Panc1 (cell line): ENCODE results near the gene TNS4. TPM values are rescaled to one million over a fixed set of nuclear protein-coding genes. Genes with fewer than 3 reads are reported as not detected.

Experiments
- ATAC-seq: fragments of 200-7000 bp; cut with Tn5 transposase; 2 replicates; pipeline ENCODE4 v1.9.1; 2020; ENCODE audit warnings: mild to moderate bottlenecking, moderate library complexity
- BruUV-seq: library from RNA; stranded (reverse); fragments of 400-500 nt; replicated peaks from 2 replicates; lab custom pipeline; 2021; lab: Mats Ljungman, UMichigan
- CTCF ChIA-PET: fragments of 300-600 bp; sonication (Branson Sonifier 250); formaldehyde crosslinking; loops from one replicate; lab custom pipeline; 2022; ENCODE audit warnings: antibody characterized with exemption; lab: Charles Lee
- POLR2A ChIA-PET: fragments of 300-600 bp; sonication (Branson Sonifier 250); formaldehyde crosslinking; loops from one replicate; lab custom pipeline; 2022; ENCODE audit warnings: antibody characterized with exemption; lab: Charles Lee
- DNase-seq: peaks from one replicate; pipeline ENCODE4 v3.0.0-alpha.2; 2010; ENCODE audit warnings: low read depth, low spot score
- H3K27ac ChIP-seq: 2 replicates; pipeline ENCODE4 v1.5.1; 2011; ENCODE audit warnings: mild to moderate bottlenecking, low read length, inconsistent platforms
- H3K27me3 ChIP-seq: fragments of 200-500 bp; sonication (Bioruptor generic); 2 replicates; pipeline ENCODE4 v1.6.0; 2014; ENCODE audit warnings: low read length, inconsistent platforms; ENCODE audit not compliant: control insufficient read depth, insufficient read depth
- H3K36me3 ChIP-seq: fragments of 200-500 bp; sonication (Bioruptor generic); 2 replicates; pipeline ENCODE4 v1.5.1; 2014; ENCODE audit warnings: inconsistent platforms, mild to moderate bottlenecking, low read length, moderate library complexity; ENCODE audit not compliant: control insufficient read depth, insufficient read depth
- H3K4me1 ChIP-seq: 2 replicates; pipeline ENCODE4 v1.5.1; 2011; ENCODE audit warnings: inconsistent platforms, mild to moderate bottlenecking, low read length, moderate library complexity; ENCODE audit not compliant: control insufficient read depth, insufficient read depth
- H3K4me3 ChIP-seq, 2 experiments: 2 replicates each; pipeline ENCODE4 v1.5.1; 2011 to 2012; ENCODE audit warnings: low read depth in 2 of 2, low read length in 2 of 2, mild to moderate bottlenecking in 2 of 2, inconsistent platforms in 1 of 2, moderate library complexity in 1 of 2
- H3K9me3 ChIP-seq: fragments of 200-500 bp; sonication (Bioruptor generic); 2 replicates; pipeline ENCODE4 v1.5.1; 2014; ENCODE audit warnings: low read depth, mild to moderate bottlenecking, inconsistent platforms, low read length, moderate library complexity; ENCODE audit not compliant: control insufficient read depth, insufficient read depth
- POLR2AphosphoS5 ChIP-seq: IDR thresholded peaks from 2 replicates; pipeline ENCODE4 v1.6.1; 2012; ENCODE audit warnings: mild to moderate bottlenecking, low read depth, low read length, moderate library complexity
- SIN3A ChIP-seq: IDR thresholded peaks from 2 replicates; pipeline ENCODE4 v1.6.1; 2012; ENCODE audit warnings: low read depth, mild to moderate bottlenecking, low read length, moderate library complexity, borderline replicate concordance; ENCODE audit not compliant: insufficient read depth
- TCF7L2 ChIP-seq: IDR thresholded peaks from 2 replicates; pipeline ENCODE4 v1.6.1; 2011; ENCODE audit warnings: mild to moderate bottlenecking, low read depth, low read length, inconsistent platforms
- in situ Hi-C: cut with HindIII; loops from 2 replicates; pipeline ENCODE4 v1.10.0; 2016; ENCODE audit warnings: low sequenced_read_pairs, low pct_unique_long_range_greater_than_20kb
- intact Hi-C: fragments of 100-400 bp; cut with micrococcal nuclease; formaldehyde crosslinking; loops from one replicate; pipeline ENCODE4 v1.10.0; 2022; ENCODE audit not compliant: unreplicated experiment
- total RNA-seq: library from RNA; stranded (reverse); gene quantifications from one replicate; pipeline ENCODE4 v1.2.1, GENCODE V29; 2021; ENCODE audit not compliant: unreplicated experiment
- TF ChIP-seq, protein P1 (sequence below), 2 experiments: IDR thresholded peaks; 2 replicates each; pipeline ENCODE4 v1.6.1; 2011 to 2012; ENCODE audit warnings: low read depth in 2 of 2, control low read depth in 1 of 2, low read length in 1 of 2, mild to moderate bottlenecking in 1 of 2, moderate library complexity in 1 of 2; ENCODE audit not compliant: insufficient read depth in 1 of 2
- TF ChIP-seq, protein P2 (sequence below): fragments of 450-650 bp; IDR thresholded peaks from 2 replicates; pipeline ENCODE4 v1.5.1; 2017; ENCODE audit warnings: mild to moderate bottlenecking

Gene TNS4
- total RNA-seq, 1 experiment from 2014 or later: not detected

GRCh38 chr17:40460968-40461731, 40.3 kb downstream of the TNS4 start:
- in situ Hi-C loops (no loop called here), intact Hi-C loops (no loop called here)
- ChIA-PET POLR2A (no interaction called here), CTCF (no interaction called here)
- Histone ChIP-seq H3K4me3 (no peak overlapping the region), H3K27ac (no peak overlapping the region), H3K4me1 (peaks cover 3% of the 10 kb centered on the region; the same call in 1 of the 2 replicates), H3K27me3 (no peaks in the 10 kb centered on the region), H3K9me3 (no peaks in the 10 kb centered on the region), H3K36me3 (no peaks in the 10 kb centered on the region)
- no peak for ATAC-seq
- no TSS peak for BruUV-seq
- TF ChIP-seq POLR2AphosphoS5 (no peak), SIN3A (no peak), TCF7L2 (no peak)
- TF ChIP-seq, protein P1, sequence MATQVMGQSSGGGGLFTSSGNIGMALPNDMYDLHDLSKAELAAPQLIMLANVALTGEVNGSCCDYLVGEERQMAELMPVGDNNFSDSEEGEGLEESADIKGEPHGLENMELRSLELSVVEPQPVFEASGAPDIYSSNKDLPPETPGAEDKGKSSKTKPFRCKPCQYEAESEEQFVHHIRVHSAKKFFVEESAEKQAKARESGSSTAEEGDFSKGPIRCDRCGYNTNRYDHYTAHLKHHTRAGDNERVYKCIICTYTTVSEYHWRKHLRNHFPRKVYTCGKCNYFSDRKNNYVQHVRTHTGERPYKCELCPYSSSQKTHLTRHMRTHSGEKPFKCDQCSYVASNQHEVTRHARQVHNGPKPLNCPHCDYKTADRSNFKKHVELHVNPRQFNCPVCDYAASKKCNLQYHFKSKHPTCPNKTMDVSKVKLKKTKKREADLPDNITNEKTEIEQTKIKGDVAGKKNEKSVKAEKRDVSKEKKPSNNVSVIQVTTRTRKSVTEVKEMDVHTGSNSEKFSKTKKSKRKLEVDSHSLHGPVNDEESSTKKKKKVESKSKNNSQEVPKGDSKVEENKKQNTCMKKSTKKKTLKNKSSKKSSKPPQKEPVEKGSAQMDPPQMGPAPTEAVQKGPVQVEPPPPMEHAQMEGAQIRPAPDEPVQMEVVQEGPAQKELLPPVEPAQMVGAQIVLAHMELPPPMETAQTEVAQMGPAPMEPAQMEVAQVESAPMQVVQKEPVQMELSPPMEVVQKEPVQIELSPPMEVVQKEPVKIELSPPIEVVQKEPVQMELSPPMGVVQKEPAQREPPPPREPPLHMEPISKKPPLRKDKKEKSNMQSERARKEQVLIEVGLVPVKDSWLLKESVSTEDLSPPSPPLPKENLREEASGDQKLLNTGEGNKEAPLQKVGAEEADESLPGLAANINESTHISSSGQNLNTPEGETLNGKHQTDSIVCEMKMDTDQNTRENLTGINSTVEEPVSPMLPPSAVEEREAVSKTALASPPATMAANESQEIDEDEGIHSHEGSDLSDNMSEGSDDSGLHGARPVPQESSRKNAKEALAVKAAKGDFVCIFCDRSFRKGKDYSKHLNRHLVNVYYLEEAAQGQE (IDR thresholded peaks at IDR 0.05; ENCODE audit: insufficient read depth in 1 of 2, low read depth in 2 of 2, low read length in 1 of 2): no peak
- TF ChIP-seq, protein P2, sequence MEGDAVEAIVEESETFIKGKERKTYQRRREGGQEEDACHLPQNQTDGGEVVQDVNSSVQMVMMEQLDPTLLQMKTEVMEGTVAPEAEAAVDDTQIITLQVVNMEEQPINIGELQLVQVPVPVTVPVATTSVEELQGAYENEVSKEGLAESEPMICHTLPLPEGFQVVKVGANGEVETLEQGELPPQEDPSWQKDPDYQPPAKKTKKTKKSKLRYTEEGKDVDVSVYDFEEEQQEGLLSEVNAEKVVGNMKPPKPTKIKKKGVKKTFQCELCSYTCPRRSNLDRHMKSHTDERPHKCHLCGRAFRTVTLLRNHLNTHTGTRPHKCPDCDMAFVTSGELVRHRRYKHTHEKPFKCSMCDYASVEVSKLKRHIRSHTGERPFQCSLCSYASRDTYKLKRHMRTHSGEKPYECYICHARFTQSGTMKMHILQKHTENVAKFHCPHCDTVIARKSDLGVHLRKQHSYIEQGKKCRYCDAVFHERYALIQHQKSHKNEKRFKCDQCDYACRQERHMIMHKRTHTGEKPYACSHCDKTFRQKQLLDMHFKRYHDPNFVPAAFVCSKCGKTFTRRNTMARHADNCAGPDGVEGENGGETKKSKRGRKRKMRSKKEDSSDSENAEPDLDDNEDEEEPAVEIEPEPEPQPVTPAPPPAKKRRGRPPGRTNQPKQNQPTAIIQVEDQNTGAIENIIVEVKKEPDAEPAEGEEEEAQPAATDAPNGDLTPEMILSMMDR: no peak
- no peak for DNase-seq

DNA sequence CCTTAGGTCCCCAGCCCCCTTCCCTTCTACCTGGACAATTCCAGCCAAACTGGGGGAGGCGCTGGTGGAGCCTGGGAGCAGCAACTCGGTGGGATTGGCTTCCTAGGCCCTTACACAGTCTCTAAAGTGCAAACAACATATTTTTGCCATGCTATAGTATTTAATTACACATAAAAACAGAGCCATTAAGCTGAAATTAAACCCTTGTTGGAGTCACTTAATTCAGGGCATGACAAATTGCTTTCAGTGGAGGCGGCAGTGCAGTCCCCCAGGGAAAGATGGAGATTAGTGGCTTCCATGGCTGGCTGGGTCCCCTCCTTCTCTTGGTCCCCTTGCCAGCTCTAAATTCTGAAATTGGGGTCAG, 40.8 kb downstream of the TNS4 start:
- H3K4me1 ChIP-seq: peaks cover 3% of the 10 kb centered on the region; the same call in 1 of the 2 replicates
- CTCF ChIA-PET: no interaction called here
- no peak for ATAC-seq

More for the DNA sequence above, 40.8 kb downstream of the TNS4 start:
- no peaks in the 10 kb centered on the region for H3K36me3 ChIP-seq
- TF ChIP-seq TCF7L2: no peak
- TF ChIP-seq, protein P1 (IDR thresholded peaks at IDR 0.05; ENCODE audit: insufficient read depth in 1 of 2, low read depth in 2 of 2, low read length in 1 of 2): no peak
- no peak for TF ChIP-seq SIN3A
- TF ChIP-seq, protein P2: no peak
- no peak for TF ChIP-seq POLR2AphosphoS5
- H3K4me3 ChIP-seq: no peak overlapping the region
- H3K27me3 ChIP-seq: no peaks in the 10 kb centered on the region
- intact Hi-C loops: no loop called here
- BruUV-seq: no TSS peak
- no peak for DNase-seq
- in situ Hi-C loops: no loop called here
- H3K9me3 ChIP-seq: no peaks in the 10 kb centered on the region
- H3K27ac ChIP-seq: no peak overlapping the region
- POLR2A ChIA-PET: no interaction called here
